B cell (primary cell): ENCODE results near the gene MESD. TPM values are rescaled to one million over a fixed set of nuclear protein-coding genes. Genes with fewer than 3 reads are reported as not detected.

Experiments
- ATAC-seq: fragments of 200-7000 bp; cut with Tn5 transposase; one replicate; pipeline ENCODE4 v1.10.0; 2021; ENCODE audit warnings: low read depth, mild to moderate bottlenecking, moderate number of reproducible peaks, moderate library complexity
- CTCF ChIA-PET: fragments of 350-600 bp; sonication (Branson Sonifier 250); formaldehyde crosslinking; loops from one replicate; lab custom pipeline; 2021; ENCODE audit warnings: antibody characterized with exemption, inconsistent platforms; lab: Charles Lee
- POLR2A ChIA-PET: fragments of 350-600 bp; sonication (Branson Sonifier 250); formaldehyde crosslinking; loops from one replicate; lab custom pipeline; 2021; ENCODE audit warnings: antibody characterized with exemption; lab: Charles Lee
- DNase-seq: peaks from one replicate; pipeline ENCODE4 v3.0.0; 2013
- H2AFZ ChIP-seq: 2 replicates; pipeline ENCODE4 v1.6.1; 2012; ENCODE audit warnings: mild to moderate bottlenecking, low read depth, low read length; ENCODE audit not compliant: insufficient read depth, poor library complexity, severe bottlenecking
- H3K27ac ChIP-seq, 2 donors: 1 replicate in 1 of 2; 2 replicates in 1 of 2; pipeline ENCODE4 v1.5.1; 2012 to 2013; ENCODE audit warnings: low read length in 2 of 2, mild to moderate bottlenecking in 2 of 2, moderate library complexity in 1 of 2
- H3K27me3 ChIP-seq, 4 experiments: fragments of 200-600 bp in 1 of 4; sonication (generic) in 1 of 4; replicated peaks in 1 of 4; 1 replicate in 2 of 4; 2 replicates in 2 of 4; pipeline versions ENCODE4 v1.6.1 to v1.7.0; 2013 to 2016; ENCODE audit warnings: low read length in 3 of 4, mild to moderate bottlenecking in 2 of 4, mixed read lengths in 1 of 4, moderate library complexity in 1 of 4; ENCODE audit not compliant: insufficient read depth in 4 of 4, control insufficient read depth in 3 of 4; ENCODE audit errors: control extremely low read depth in 1 of 4
- H3K36me3 ChIP-seq, 2 experiments: replicated peaks in 1 of 2; 1 replicate in 1 of 2; 2 replicates in 1 of 2; pipeline versions ENCODE4 v1.6.1 to v1.7.1; 2013; ENCODE audit warnings: low read length in 1 of 2; ENCODE audit not compliant: insufficient read depth in 2 of 2, control insufficient read depth in 1 of 2; ENCODE audit errors: control extremely low read depth in 1 of 2, extremely low read depth in 1 of 2
- H3K4me1 ChIP-seq, 2 donors: fragments of 200-600 bp in 1 of 2; sonication (generic) in 1 of 2; 1 replicate in 1 of 2; 2 replicates in 1 of 2; pipeline versions ENCODE4 v1.5.1 to v1.6.1; 2013 to 2017; ENCODE audit warnings: low read length in 2 of 2; ENCODE audit not compliant: control insufficient read depth in 2 of 2, insufficient read depth in 2 of 2
- H3K4me2 ChIP-seq: replicated peaks from 2 replicates; pipeline ENCODE3; 2012; ENCODE audit warnings: mild to moderate bottlenecking, low read depth, low read length; ENCODE audit not compliant: poor library complexity, severe bottlenecking
- H3K4me3 ChIP-seq, 5 experiments: fragments of 200-600 bp in 1 of 5; sonication (generic) in 1 of 5; 1 replicate in 3 of 5; 2 replicates in 2 of 5; pipeline versions ENCODE4 v1.5.1 to v1.7.0; 2011 to 2016; ENCODE audit warnings: low read length in 4 of 5, mild to moderate bottlenecking in 4 of 5, low read depth in 2 of 5, control low read depth in 1 of 5, moderate library complexity in 1 of 5; ENCODE audit not compliant: insufficient read depth in 1 of 5; ENCODE audit errors: control extremely low read depth in 1 of 5, extremely low read depth in 1 of 5
- H3K79me2 ChIP-seq: fragments of 200-600 bp; sonication (generic); one replicate; pipeline ENCODE4 v1.6.0; 2016; ENCODE audit warnings: low read length; ENCODE audit not compliant: control insufficient read depth, insufficient read depth
- H3K9ac ChIP-seq: fragments of 200-600 bp; sonication (generic); 2 replicates; pipeline ENCODE4 v1.6.1; 2017; ENCODE audit warnings: mild to moderate bottlenecking, low read length, moderate library complexity
- H3K9me3 ChIP-seq, 3 donors: one replicate each; pipeline versions ENCODE4 v1.6.1 to v1.7.1; 2013; ENCODE audit warnings: low read length in 2 of 3; ENCODE audit not compliant: control insufficient read depth in 2 of 3, insufficient read depth in 1 of 3; ENCODE audit errors: control extremely low read depth in 1 of 3
- H4K20me1 ChIP-seq: 2 replicates; pipeline ENCODE4 v1.6.0; 2012; ENCODE audit warnings: mild to moderate bottlenecking, low read length; ENCODE audit not compliant: insufficient read depth, control insufficient read depth, poor library complexity, severe bottlenecking
- H3K27ac Mint-ChIP-seq: one replicate; pipeline ENCODE4 v1.8.0; 2021; ENCODE audit warnings: mixed read lengths
- H3K27me3 Mint-ChIP-seq: one replicate; pipeline ENCODE4 v1.8.0; 2021; ENCODE audit warnings: mixed read lengths
- H3K4me1 Mint-ChIP-seq: one replicate; pipeline ENCODE4 v1.8.0; 2021; ENCODE audit warnings: mixed read lengths
- H3K4me3 Mint-ChIP-seq: one replicate; pipeline ENCODE4 v1.8.0; 2021; ENCODE audit warnings: mixed read lengths
- H3K9me3 Mint-ChIP-seq: one replicate; pipeline ENCODE4 v1.8.0; 2022; ENCODE audit warnings: mixed read lengths; ENCODE audit not compliant: insufficient read depth
- EZH2 ChIP-seq: IDR thresholded peaks from 2 replicates; pipeline ENCODE4 v1.6.1; 2012; ENCODE audit warnings: borderline replicate concordance, low read depth, mild to moderate bottlenecking, moderate library complexity, low read length; ENCODE audit not compliant: insufficient read depth, poor library complexity, severe bottlenecking
- WGBS: methylation state at CpG from one replicate; pipeline ENCODE4 v1.1.5; 2013; ENCODE audit warnings: missing lambda C conversion rate; ENCODE audit not compliant: insufficient coverage; 5-methylcytosine and 5-hydroxymethylcytosine counted together
- intact Hi-C: fragments of 100-400 bp; cut with micrococcal nuclease; formaldehyde crosslinking; loops from one replicate; pipeline ENCODE4 v1.10.0; 2022
- polyA plus RNA-seq: library from polyadenylated mRNA; depleted of rRNA; stranded (reverse); fragments of >200 nt; gene quantifications from 2 replicates; pipeline ENCODE4 v1.2.3, GENCODE V29; 2012
- total RNA-seq, 2 donors: library from RNA; stranded (reverse); fragments of 120-200 nt in 1 of 2; gene quantifications; 1 replicate in 1 of 2; 2 replicates in 1 of 2; pipeline versions ENCODE4 v1.2.3 to v1.2.4, GENCODE V29; 2013 to 2022
- TF ChIP-seq, protein P1 (sequence below): fragments of 200-600 bp; IDR thresholded peaks from one replicate; pipeline ENCODE4 v1.8.0; 2022; ENCODE audit warnings: antibody characterized with exemption, mild to moderate bottlenecking

MESD gene
- total and polyA plus RNA-seq, 2 donors (not counting 1 experiment from before 2014, with no cell fraction given), result 7.9 to 35.3 TPM

DNA sequence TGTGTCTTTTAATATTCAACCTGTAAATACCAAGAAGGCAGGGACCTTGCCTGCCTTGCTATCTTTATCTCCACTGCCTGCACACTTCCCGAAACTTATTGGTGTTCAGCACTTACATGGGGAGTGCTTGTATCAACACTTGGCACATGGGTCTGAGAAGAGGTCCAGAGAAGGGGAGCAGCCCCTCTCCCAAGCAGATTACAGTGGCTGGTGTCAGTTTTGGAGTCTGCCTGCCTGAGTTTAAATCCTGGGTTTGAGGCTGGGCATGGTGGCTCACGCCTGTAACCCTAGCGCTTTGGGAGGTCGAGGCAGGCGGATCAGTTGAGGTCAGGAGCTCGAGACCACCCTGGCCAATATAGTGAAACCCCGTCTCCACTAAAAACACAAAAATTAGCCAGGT lies 20.3 kb downstream of the MESD start:
- Histone ChIP-seq H3K4me2 (no peak overlapping the region), H3K9me3 (no peaks in the 10 kb centered on the region), H3K36me3 (peaks cover 0 to 20% of the 10 kb centered on the region in 2 experiments), H3K27me3 (no peaks in the 10 kb centered on the region), H2AFZ (no peak overlapping the region), H3K79me2 (peaks cover 23% of the 10 kb centered on the region), H3K4me3 (no peak overlapping the region), H4K20me1 (peaks cover 24% of the 10 kb centered on the region), H3K4me1 (no peaks in the 10 kb centered on the region), H3K27ac (no peak overlapping the region), H3K9ac (no peak overlapping the region)
- WGBS, result 97% methylated on average over 5 of the region's 7 CpGs
- DNase-seq (no peak), ATAC-seq (no peak)
- Mint-ChIP-seq H3K9me3 (peaks cover 1% of the 10 kb centered on the region), H3K27ac (no peak overlapping the region), H3K27me3 (no peaks in the 10 kb centered on the region), H3K4me1 (peaks cover 7% of the 10 kb centered on the region), H3K4me3 (no peak overlapping the region)
- POLR2A ChIA-PET, result interaction anchor here (1.1 kb wide), 1 partner anchor 33 kb away, joined by 3 read pairs; no protein-coding TSS in a partner anchor
- TF ChIP-seq, protein P1, sequence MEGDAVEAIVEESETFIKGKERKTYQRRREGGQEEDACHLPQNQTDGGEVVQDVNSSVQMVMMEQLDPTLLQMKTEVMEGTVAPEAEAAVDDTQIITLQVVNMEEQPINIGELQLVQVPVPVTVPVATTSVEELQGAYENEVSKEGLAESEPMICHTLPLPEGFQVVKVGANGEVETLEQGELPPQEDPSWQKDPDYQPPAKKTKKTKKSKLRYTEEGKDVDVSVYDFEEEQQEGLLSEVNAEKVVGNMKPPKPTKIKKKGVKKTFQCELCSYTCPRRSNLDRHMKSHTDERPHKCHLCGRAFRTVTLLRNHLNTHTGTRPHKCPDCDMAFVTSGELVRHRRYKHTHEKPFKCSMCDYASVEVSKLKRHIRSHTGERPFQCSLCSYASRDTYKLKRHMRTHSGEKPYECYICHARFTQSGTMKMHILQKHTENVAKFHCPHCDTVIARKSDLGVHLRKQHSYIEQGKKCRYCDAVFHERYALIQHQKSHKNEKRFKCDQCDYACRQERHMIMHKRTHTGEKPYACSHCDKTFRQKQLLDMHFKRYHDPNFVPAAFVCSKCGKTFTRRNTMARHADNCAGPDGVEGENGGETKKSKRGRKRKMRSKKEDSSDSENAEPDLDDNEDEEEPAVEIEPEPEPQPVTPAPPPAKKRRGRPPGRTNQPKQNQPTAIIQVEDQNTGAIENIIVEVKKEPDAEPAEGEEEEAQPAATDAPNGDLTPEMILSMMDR, result no peak
- CTCF ChIA-PET, result interaction anchor here (0.7 to 7.2 kb wide), 25 partner anchors 9 to 1588 kb away, joined by 3 to 102 read pairs (median 4); no protein-coding TSS in a partner anchor
- intact Hi-C loops, result no loop called here

DNA sequence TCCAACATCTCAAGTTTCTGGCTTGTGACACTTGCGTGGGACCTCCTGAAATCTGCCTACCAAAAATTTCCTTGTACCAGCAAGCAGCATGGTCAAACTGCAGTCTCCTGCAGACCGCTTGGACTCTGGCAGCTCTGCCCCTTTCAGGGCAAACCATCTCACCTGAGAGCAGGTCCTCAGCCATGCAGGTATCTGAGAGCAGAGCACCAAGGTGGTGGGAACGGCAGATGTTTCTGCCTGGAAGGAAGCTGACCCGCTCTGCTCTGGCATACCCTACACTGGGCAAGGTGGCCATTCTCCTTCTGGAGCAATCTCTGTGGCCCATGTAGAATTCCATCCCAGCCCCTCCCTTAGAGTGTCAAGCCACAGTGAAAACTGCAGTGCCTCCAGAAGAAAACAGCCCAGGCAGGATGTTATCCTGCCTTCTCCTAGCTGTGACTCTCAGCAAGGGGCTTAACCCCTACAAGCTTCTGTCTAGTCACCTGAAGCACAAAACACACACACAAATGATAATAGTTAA lies 21.6 kb downstream of the MESD start:
- H3K27me3 ChIP-seq, result no peaks in the 10 kb centered on the region
- intact Hi-C loops, result no loop called here
- ChIA-PET CTCF (interaction anchor here (1.1 to 7.2 kb wide), 8 partner anchors 9 to 1586 kb away, joined by 3 to 102 read pairs (median 10); no protein-coding TSS in a partner anchor), POLR2A (no interaction called here)
- no peak overlapping the region for H3K9ac ChIP-seq
- H3K36me3 ChIP-seq, result peaks cover 0 to 20% of the 10 kb centered on the region in 2 experiments
- no peak for ATAC-seq
- no peak overlapping the region for H3K27ac Mint-ChIP-seq
- no peak for DNase-seq
- no peak overlapping the region for H2AFZ ChIP-seq
- WGBS, result 98% methylated on average over 4 of the region's 4 CpGs
- H3K4me3 Mint-ChIP-seq, result no peak overlapping the region
- H3K9me3 Mint-ChIP-seq, result peaks cover 3% of the 10 kb centered on the region
- no peaks in the 10 kb centered on the region for H3K9me3 ChIP-seq
- H3K4me2 ChIP-seq, result no peak overlapping the region
- peaks cover 17% of the 10 kb centered on the region for H4K20me1 ChIP-seq
- H3K27ac ChIP-seq, result no peak overlapping the region
- peaks cover 17% of the 10 kb centered on the region for H3K79me2 ChIP-seq
- H3K27me3 Mint-ChIP-seq, result no peaks in the 10 kb centered on the region
- no peaks in the 10 kb centered on the region for H3K4me1 ChIP-seq
- no peak overlapping the region for H3K4me3 ChIP-seq
- peaks cover 7% of the 10 kb centered on the region for H3K4me1 Mint-ChIP-seq
- no peak for TF ChIP-seq EZH2
- TF ChIP-seq, protein P1, result no peak
